OCI-LY1 (cell line): ENCODE data around the gene HYAL3.

Experiments used
- H2AFZ ChIP-seq: fragments of 200-600 bp; sonication (generic), shearing (Covaris generic); 2 replicates; pipeline ENCODE4 v1.6.0; 2014; ENCODE audit warnings: antibody characterized with exemption, mild to moderate bottlenecking, low read length
- H3F3A ChIP-seq: fragments of 200-600 bp; sonication (generic), shearing (Covaris generic); 2 replicates; pipeline ENCODE4 v1.6.0; 2014; ENCODE audit warnings: mild to moderate bottlenecking, antibody characterized with exemption, low read length, moderate library complexity; ENCODE audit not compliant: insufficient read depth
- H3K27ac ChIP-seq: fragments of 200-600 bp; sonication (generic); 2 replicates; pipeline ENCODE4 v1.5.1; 2014; ENCODE audit warnings: low read length, mixed run types, mild to moderate bottlenecking, low read depth; ENCODE audit not compliant: poor library complexity, severe bottlenecking
- H3K27me3 ChIP-seq: fragments of 200-600 bp; sonication (generic); 2 replicates; pipeline ENCODE4 v1.6.0; 2014; ENCODE audit warnings: antibody characterized with exemption, mild to moderate bottlenecking, low read length, moderate library complexity; ENCODE audit not compliant: insufficient read depth
- H3K36me3 ChIP-seq: fragments of 200-600 bp; sonication (generic); 2 replicates; pipeline ENCODE4 v1.6.1; 2014; ENCODE audit warnings: mild to moderate bottlenecking, antibody characterized with exemption, low read length, moderate library complexity, mixed read lengths; ENCODE audit not compliant: insufficient read depth
- H3K4me1 ChIP-seq: fragments of 200-600 bp; sonication (generic); 2 replicates; pipeline ENCODE4 v1.5.1; 2014; ENCODE audit warnings: mild to moderate bottlenecking, low read length, moderate library complexity; ENCODE audit not compliant: insufficient read depth, severe bottlenecking
- H3K4me2 ChIP-seq: fragments of 200-600 bp; sonication (generic), shearing (Covaris generic); 2 replicates; pipeline ENCODE4 v1.6.1; 2014; ENCODE audit warnings: low read length
- H3K4me3 ChIP-seq: fragments of 200-600 bp; sonication (generic); 2 replicates; pipeline ENCODE4 v1.5.1; 2014; ENCODE audit warnings: low read length, low read depth, mild to moderate bottlenecking, mixed read lengths; ENCODE audit not compliant: poor library complexity, severe bottlenecking
- H3K79me2 ChIP-seq: fragments of 200-600 bp; shearing (Covaris generic); 2 replicates; pipeline ENCODE4 v1.6.1; 2016; ENCODE audit warnings: mixed run types, low read length, mixed read lengths; ENCODE audit not compliant: insufficient read depth
- H3K9ac ChIP-seq: fragments of 200-600 bp; sonication (generic), shearing (Covaris generic); 2 replicates; pipeline ENCODE4 v1.6.1; 2014; ENCODE audit warnings: mild to moderate bottlenecking, low read length, mixed read lengths
- H3K9me2 ChIP-seq: fragments of 200-600 bp; sonication (generic), shearing (Covaris generic); 2 replicates; pipeline ENCODE4 v1.6.1; 2014; ENCODE audit warnings: low read depth, mild to moderate bottlenecking, low read length, mixed read lengths
- H3K9me3 ChIP-seq: fragments of 200-600 bp; shearing (Covaris generic); 2 replicates; pipeline ENCODE4 v1.6.1; 2014; ENCODE audit warnings: low read length, mixed read lengths
- H4K20me1 ChIP-seq: fragments of 200-600 bp; sonication (generic), shearing (Covaris generic); 2 replicates; pipeline ENCODE4 v1.6.0; 2016; ENCODE audit warnings: mild to moderate bottlenecking, low read length; ENCODE audit not compliant: insufficient read depth
- EZH2 ChIP-seq: fragments of 200-600 bp; sonication (generic), shearing (Covaris generic); IDR thresholded peaks from 2 replicates; pipeline ENCODE4 v1.8.0; 2017; ENCODE audit warnings: borderline replicate concordance, mixed run types, mild to moderate bottlenecking, antibody characterized with exemption, low read length, moderate library complexity, mixed read lengths
- TF ChIP-seq, protein P1 (sequence below): fragments of 200-600 bp; sonication (generic), shearing (Covaris generic); IDR thresholded peaks from 2 replicates; pipeline ENCODE4 v1.5.1; 2017; ENCODE audit warnings: mild to moderate bottlenecking, antibody characterized with exemption, low read length, moderate library complexity, mixed read lengths

The HYAL3 gene

GRCh38 chr3:50269460-50269859 lies 29.7 kb downstream of the HYAL3 start:
- H3K27ac ChIP-seq, result no peak overlapping the region
- no peak overlapping the region for H3K4me3 ChIP-seq
- H3K4me2 ChIP-seq, result no peak overlapping the region
- H3K4me1 ChIP-seq, result peaks cover 6% of the 10 kb centered on the region
- H4K20me1 ChIP-seq, result no peaks in the 10 kb centered on the region
- no peak overlapping the region for H2AFZ ChIP-seq
- no peaks in the 10 kb centered on the region for H3K9me2 ChIP-seq
- no peaks in the 10 kb centered on the region for H3K9me3 ChIP-seq
- no peak overlapping the region for H3K9ac ChIP-seq
- no peaks in the 10 kb centered on the region for H3K36me3 ChIP-seq
- H3F3A ChIP-seq, result no peaks in the 10 kb centered on the region
- TF ChIP-seq EZH2, result no peak
- TF ChIP-seq, protein P1, sequence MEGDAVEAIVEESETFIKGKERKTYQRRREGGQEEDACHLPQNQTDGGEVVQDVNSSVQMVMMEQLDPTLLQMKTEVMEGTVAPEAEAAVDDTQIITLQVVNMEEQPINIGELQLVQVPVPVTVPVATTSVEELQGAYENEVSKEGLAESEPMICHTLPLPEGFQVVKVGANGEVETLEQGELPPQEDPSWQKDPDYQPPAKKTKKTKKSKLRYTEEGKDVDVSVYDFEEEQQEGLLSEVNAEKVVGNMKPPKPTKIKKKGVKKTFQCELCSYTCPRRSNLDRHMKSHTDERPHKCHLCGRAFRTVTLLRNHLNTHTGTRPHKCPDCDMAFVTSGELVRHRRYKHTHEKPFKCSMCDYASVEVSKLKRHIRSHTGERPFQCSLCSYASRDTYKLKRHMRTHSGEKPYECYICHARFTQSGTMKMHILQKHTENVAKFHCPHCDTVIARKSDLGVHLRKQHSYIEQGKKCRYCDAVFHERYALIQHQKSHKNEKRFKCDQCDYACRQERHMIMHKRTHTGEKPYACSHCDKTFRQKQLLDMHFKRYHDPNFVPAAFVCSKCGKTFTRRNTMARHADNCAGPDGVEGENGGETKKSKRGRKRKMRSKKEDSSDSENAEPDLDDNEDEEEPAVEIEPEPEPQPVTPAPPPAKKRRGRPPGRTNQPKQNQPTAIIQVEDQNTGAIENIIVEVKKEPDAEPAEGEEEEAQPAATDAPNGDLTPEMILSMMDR, result no peak
- H3K79me2 ChIP-seq, result no peaks in the 10 kb centered on the region
- H3K27me3 ChIP-seq, result 0 out of 2 replicates have a peak, but pooled peaks cover 4% of the 10 kb centered on the region

DNA sequence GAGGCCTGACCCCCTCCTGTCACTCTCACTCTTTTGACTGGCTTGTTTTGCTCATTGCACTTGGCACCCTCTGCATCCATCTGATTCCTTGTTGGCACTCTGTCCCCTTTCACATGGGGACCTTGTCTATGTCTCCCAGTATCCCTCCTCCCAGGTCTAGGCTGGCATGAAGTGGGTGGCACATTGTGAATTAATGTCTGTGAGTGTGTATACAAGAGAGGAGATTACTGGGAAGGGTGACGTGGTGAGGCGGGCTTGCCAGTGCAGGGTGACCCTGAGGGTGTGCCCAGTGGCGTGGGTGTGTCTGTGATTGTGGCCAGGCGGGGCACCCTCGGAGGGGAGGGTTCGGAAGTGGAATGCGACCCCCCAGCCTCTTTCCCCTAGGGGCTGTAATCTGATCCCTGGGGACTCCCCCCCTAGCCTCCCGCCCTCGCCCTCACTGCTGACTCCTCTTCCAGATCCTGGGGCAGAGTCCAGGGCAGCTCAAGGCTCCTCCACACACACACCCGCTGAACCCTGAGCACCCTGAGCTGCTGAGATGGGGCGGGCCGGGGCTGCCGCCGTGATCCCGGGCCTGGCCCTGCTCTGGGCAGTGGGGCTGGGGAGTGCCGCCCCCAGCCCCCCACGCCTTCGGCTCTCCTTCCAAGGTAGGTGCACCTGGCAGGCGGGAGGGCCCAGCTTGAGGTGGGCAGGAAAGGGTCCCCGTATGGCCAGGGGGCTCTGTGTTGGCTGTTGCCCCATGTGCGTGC lies 30.3 kb downstream of the HYAL3 start, which contains the start of gene SEMA3B:
TSS of gene SEMA3B (plus strand) at position 445 of the 749 bp plus-strand sequence. CDS start at position 539, 94 bp downstream.
- no peak for TF ChIP-seq EZH2
- H3K9me3 ChIP-seq, result no peaks in the 10 kb centered on the region
- H3K27ac ChIP-seq, result no peak within 1 kb of the TSS
- H3K4me1 ChIP-seq, result peaks cover 6% of the 10 kb centered on the region
- H3K4me3 ChIP-seq, result no peak within 1 kb of the TSS
- H2AFZ ChIP-seq, result no peak within 1 kb of the TSS
- no peaks in the 10 kb centered on the region for H3F3A ChIP-seq
- no peaks in the 10 kb centered on the region for H4K20me1 ChIP-seq
- H3K9me2 ChIP-seq, result no peaks in the 10 kb centered on the region
- no peaks in the 10 kb centered on the region for H3K36me3 ChIP-seq
- no peak within 1 kb of the TSS for H3K4me2 ChIP-seq
- H3K9ac ChIP-seq, result no peak within 1 kb of the TSS
- no peaks in the 10 kb centered on the region for H3K79me2 ChIP-seq
- H3K27me3 ChIP-seq, result 0 out of 2 replicates have a peak, but pooled peaks cover 4% of the 10 kb centered on the region

DNA sequence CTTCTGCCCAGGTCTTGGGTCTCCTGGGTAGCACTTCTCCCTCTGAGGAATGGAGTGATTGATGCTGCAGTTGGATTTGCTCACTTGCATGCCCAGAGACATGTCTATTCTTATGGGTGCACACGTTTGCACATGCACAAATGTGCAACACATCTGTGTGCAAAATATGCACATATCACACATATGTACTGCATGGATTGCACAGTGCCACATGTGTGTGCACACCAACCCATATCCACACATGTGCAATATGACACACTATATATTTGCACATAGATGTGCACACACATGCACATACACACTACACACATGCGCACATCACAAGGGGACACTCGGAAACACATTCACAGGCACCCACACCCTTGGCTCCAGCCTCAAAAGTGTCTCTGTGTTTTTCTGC lies 30.9 kb downstream of the HYAL3 start:
- Histone ChIP-seq H3F3A (no peaks in the 10 kb centered on the region), H3K27me3 (0 out of 2 replicates have a peak, but pooled peaks cover 4% of the 10 kb centered on the region), H3K9ac (no peak overlapping the region), H3K4me3 (no peak overlapping the region), H4K20me1 (no peaks in the 10 kb centered on the region), H3K9me2 (no peaks in the 10 kb centered on the region), H3K27ac (no peak overlapping the region), H3K4me2 (no peak overlapping the region), H3K4me1 (peaks cover 3% of the 10 kb centered on the region), H3K79me2 (no peaks in the 10 kb centered on the region), H2AFZ (no peak overlapping the region), H3K36me3 (no peaks in the 10 kb centered on the region), H3K9me3 (no peaks in the 10 kb centered on the region)
- TF ChIP-seq, protein P1, result no peak
- TF ChIP-seq EZH2, result no peak
